Coronary artery (tissue), 2 donors: ENCODE measurements around the gene KRTAP5-2.

Source experiments
- DNase-seq: peaks from one replicate; pipeline ENCODE4 v3.0.0-alpha.2; 2017; ENCODE audit warnings: low spot score
- H3K27ac ChIP-seq, 2 donors: fragments of 200-600 bp; sonication (generic); one replicate each; pipeline ENCODE4 v1.5.1; 2016 to 2019
- H3K4me3 ChIP-seq: fragments of 200-600 bp; sonication (generic); 2 replicates; pipeline ENCODE4 v1.5.1; 2016; ENCODE audit warnings: mild to moderate bottlenecking, moderate library complexity
- TF ChIP-seq, protein P1 (sequence below): fragments of 200-600 bp; sonication (generic); IDR thresholded peaks from one replicate; pipeline ENCODE4 v1.5.1; 2019; ENCODE audit warnings: antibody characterized with exemption

The KRTAP5-2 gene

DNA sequence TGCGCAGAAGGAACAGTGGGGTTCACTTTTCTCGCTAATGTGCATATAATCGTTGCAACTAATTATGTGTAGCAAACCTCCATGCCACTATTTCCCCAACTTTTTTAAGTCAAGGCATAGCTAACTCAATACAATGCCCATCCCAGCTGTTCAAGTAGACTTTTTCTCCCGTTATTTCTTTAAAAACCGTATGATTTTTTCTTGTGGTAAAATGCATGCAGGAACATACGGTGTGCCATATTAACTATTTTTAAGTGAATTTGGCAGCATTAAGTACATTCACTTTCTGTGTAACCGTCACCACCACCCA, 23.2 kb downstream of the KRTAP5-2 start:
- DNase-seq = no peak
- Histone ChIP-seq H3K27ac (peak overlapping the region in 1 of 2 donors; percentile 93), H3K4me3 (no peak overlapping the region)
- TF ChIP-seq, protein P1, sequence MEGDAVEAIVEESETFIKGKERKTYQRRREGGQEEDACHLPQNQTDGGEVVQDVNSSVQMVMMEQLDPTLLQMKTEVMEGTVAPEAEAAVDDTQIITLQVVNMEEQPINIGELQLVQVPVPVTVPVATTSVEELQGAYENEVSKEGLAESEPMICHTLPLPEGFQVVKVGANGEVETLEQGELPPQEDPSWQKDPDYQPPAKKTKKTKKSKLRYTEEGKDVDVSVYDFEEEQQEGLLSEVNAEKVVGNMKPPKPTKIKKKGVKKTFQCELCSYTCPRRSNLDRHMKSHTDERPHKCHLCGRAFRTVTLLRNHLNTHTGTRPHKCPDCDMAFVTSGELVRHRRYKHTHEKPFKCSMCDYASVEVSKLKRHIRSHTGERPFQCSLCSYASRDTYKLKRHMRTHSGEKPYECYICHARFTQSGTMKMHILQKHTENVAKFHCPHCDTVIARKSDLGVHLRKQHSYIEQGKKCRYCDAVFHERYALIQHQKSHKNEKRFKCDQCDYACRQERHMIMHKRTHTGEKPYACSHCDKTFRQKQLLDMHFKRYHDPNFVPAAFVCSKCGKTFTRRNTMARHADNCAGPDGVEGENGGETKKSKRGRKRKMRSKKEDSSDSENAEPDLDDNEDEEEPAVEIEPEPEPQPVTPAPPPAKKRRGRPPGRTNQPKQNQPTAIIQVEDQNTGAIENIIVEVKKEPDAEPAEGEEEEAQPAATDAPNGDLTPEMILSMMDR = no peak

- peak overlapping the region; percentile 72 to 93 for H3K27ac ChIP-seq
- H3K4me3 ChIP-seq = peak overlapping the region; percentile 81
- TF ChIP-seq, protein P1 = peak; percentile 90
- DNase-seq = no peak
These were observed 23.7 kb downstream of the KRTAP5-2 start for GRCh38 chr11:1574238-1574932.

- peak overlapping the region; percentile 81 for H3K4me3 ChIP-seq
- H3K27ac ChIP-seq = peak overlapping the region; percentile 72 to 93
- TF ChIP-seq, protein P1 = no peak
- no peak for DNase-seq
These were observed 24.2 kb downstream of the KRTAP5-2 start for GRCh38 chr11:1573903-1574237.

DNA sequence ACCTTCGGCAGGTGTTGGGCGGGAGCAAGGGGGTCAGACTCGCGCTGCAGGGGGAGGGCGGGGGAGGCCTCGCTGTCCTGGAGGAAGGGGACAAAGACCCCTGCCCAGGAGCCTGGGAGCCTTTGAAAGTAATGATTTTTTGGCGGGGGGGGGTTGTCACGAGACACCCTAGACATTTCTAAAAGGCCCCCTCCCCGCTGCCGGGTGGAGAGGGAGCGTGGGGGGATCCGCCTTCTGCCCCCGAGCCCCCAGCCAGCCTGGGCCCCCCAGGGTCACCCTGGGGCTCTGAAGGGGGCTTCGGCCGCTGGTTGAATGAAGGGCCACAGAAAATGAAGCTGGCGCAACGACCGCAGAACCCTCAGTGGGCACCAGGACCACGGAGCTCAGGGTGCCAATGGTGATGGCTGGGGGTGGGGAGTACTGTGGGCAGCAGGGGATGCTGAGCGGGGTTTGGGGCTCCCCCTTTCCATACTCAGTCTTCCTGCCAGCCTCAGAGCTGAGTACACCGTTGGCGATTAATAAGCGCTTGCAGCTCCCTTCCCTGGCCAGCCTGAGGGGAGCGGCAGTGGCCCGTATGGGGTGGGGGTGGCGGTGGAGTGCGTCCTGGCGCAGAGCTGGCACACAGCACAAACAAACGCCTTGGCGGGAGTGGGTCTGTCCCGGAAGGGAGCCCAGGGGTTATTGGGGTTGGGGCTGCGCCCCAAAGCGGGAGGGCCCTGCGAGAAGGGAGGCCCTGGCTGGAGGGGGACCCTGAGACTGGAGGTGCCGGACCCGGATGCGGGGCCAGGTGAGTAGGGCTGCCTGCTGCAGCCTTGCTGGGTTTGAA, 24.8 kb downstream of the KRTAP5-2 start:
- TF ChIP-seq, protein P1 = no peak
- DNase-seq = no peak
- H3K4me3 ChIP-seq = peak overlapping the region; percentile 81
- H3K27ac ChIP-seq = peak overlapping the region; percentile 87 to 93

DNA sequence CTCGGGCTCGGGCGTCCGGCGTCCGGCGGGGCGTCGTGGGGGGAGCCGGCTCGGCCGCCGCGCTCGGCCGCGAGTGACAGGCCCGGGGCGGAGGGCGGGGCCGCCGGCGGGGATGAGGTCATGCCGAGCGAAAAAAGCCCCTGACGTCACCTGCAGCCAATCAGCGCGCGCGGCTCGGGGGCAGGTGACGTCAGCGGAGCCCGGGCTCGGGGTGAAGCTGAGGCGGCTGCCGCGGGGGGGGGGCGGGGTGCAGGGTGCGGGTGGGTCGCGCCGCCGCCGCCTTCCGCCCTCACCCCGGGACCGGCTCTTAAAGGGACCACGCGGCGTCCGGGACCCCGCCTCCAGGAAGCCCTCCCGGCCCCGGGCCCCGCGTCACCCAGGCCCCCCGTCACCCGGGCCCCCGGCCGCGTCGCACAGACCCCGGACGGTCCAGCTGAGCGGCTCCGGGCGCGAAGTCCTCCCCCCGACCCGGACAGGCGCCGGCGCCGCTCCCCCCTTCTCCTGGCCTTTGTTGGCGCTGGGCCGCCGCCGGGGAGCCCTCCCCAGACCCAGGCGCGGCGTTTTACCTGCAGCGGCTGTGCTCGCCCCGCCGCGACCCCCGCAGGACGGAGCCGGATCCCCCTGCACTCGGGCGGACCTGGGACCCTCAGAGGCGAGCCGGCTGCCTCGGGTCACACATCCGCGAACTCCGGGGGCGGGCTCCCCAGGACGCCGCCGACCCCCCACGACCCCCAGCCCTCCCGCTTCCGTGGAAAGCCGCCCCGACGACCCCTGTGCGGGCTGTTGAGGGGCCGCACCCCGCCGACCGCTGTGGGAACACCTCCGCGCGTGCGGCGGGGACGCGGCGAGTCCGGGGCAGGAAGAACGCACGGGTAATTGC, 25.7 kb downstream of the KRTAP5-2 start, which contains the start of gene DUSP8:
Gene DUSP8, minus strand, starts transcription at position 75 of the 880 bp plus-strand sequence. CDS start 6,445 bp downstream, outside the sequence.
- TF ChIP-seq, protein P1 = no peak
- Histone ChIP-seq H3K4me3 (peak within 1 kb of the TSS; percentile 81), H3K27ac (peak within 1 kb of the TSS; percentile 87 to 93)
- peak; percentile 92 for DNase-seq

GRCh38 chr11:1571760-1572196, 26.3 kb downstream of the KRTAP5-2 start:
- TF ChIP-seq, protein P1 = no peak
- H3K27ac ChIP-seq = peak overlapping the region; percentile 76 to 93
- DNase-seq = no peak
- peak overlapping the region; percentile 81 for H3K4me3 ChIP-seq
